CD14-positive monocyte (primary cell): ENCODE data around the gene ZBBX. TPM values are rescaled to one million over a fixed set of nuclear protein-coding genes. Genes with fewer than 3 reads are reported as not detected.

ENCODE experiments used
- DNase-seq, 3 donors: peaks; one replicate each; pipeline ENCODE4 v3.0.0-alpha.2; 2011 to 2022
- H2AFZ ChIP-seq: 2 replicates; pipeline ENCODE4 v1.6.0; 2012; ENCODE audit warnings: mild to moderate bottlenecking, low read depth, low read length, inconsistent platforms; ENCODE audit not compliant: insufficient read depth, poor library complexity, severe bottlenecking
- H3K27ac ChIP-seq, 2 donors: 1 replicate in 1 of 2; 2 replicates in 1 of 2; pipeline ENCODE4 v1.5.1; 2012 to 2013; ENCODE audit warnings: low read length in 2 of 2, control low read depth in 1 of 2, inconsistent platforms in 1 of 2, low read depth in 1 of 2, mild to moderate bottlenecking in 1 of 2
- H3K27me3 ChIP-seq, 2 donors: one replicate each; pipeline versions ENCODE4 v1.6.0 to v1.6.1; 2011 to 2013; ENCODE audit warnings: low read length in 2 of 2; ENCODE audit not compliant: control insufficient read depth in 2 of 2, insufficient read depth in 2 of 2
- H3K36me3 ChIP-seq, 2 donors: replicated peaks in 1 of 2; 1 replicate in 1 of 2; 2 replicates in 1 of 2; pipeline versions ENCODE4 v1.5.1 to v1.6.1; 2012 to 2013; ENCODE audit warnings: low read length in 2 of 2, control low read depth in 1 of 2, inconsistent platforms in 1 of 2, mild to moderate bottlenecking in 1 of 2; ENCODE audit not compliant: insufficient read depth in 2 of 2, control insufficient read depth in 1 of 2
- H3K4me1 ChIP-seq, 2 donors: 1 replicate in 1 of 2; 2 replicates in 1 of 2; pipeline versions ENCODE4 v1.5.1 to v1.6.1; 2012 to 2013; ENCODE audit warnings: low read length in 2 of 2, control low read depth in 1 of 2, inconsistent platforms in 1 of 2, mild to moderate bottlenecking in 1 of 2, moderate library complexity in 1 of 2; ENCODE audit not compliant: insufficient read depth in 2 of 2, control insufficient read depth in 1 of 2
- H3K4me2 ChIP-seq: replicated peaks from 2 replicates; pipeline ENCODE3; 2012; ENCODE audit warnings: low read length, moderate library complexity, mild to moderate bottlenecking; ENCODE audit not compliant: poor library complexity, severe bottlenecking; ENCODE audit errors: extremely low read depth
- H3K4me3 ChIP-seq, 3 experiments: fragments of 200-600 bp in 1 of 3; sonication (generic) in 1 of 3; replicated peaks in 1 of 3; 1 replicate in 2 of 3; 2 replicates in 1 of 3; pipeline ENCODE4 v1.5.1; 2011 to 2013; ENCODE audit warnings: low read length in 3 of 3, mild to moderate bottlenecking in 3 of 3, control low read depth in 2 of 3, low read depth in 2 of 3, inconsistent platforms in 1 of 3, moderate library complexity in 1 of 3
- H3K79me2 ChIP-seq: 2 replicates; pipeline ENCODE4 v1.6.0; 2012; ENCODE audit warnings: mild to moderate bottlenecking, control low read depth, inconsistent platforms, low read length, moderate library complexity; ENCODE audit not compliant: insufficient read depth
- H3K9ac ChIP-seq: 2 replicates; pipeline ENCODE4 v1.6.0; 2017; ENCODE audit warnings: low read length, mild to moderate bottlenecking; ENCODE audit not compliant: insufficient read depth, poor library complexity, severe bottlenecking
- H3K9me3 ChIP-seq, 2 donors: replicated peaks in 1 of 2; 1 replicate in 1 of 2; 2 replicates in 1 of 2; pipeline versions ENCODE4 v1.5.1 to v1.6.1; 2012 to 2013; ENCODE audit warnings: low read length in 2 of 2, control low read depth in 1 of 2; ENCODE audit not compliant: control insufficient read depth in 1 of 2, insufficient read depth in 1 of 2
- H4K20me1 ChIP-seq: 2 replicates; pipeline ENCODE4 v1.6.0; 2012; ENCODE audit warnings: mild to moderate bottlenecking, low read length, control low read depth, moderate library complexity; ENCODE audit not compliant: insufficient read depth
- H3K27ac Mint-ChIP-seq, 7 donors: one replicate each; pipeline ENCODE4 v1.8.0; 2020; ENCODE audit warnings: mild to moderate bottlenecking in 7 of 7, mixed read lengths in 7 of 7, moderate library complexity in 6 of 7, inconsistent platforms in 2 of 7
- H3K27me3 Mint-ChIP-seq, 3 donors: one replicate each; pipeline ENCODE4 v1.8.0; 2021 to 2022; ENCODE audit warnings: low read depth in 3 of 3, mild to moderate bottlenecking in 3 of 3, mixed read lengths in 3 of 3, moderate library complexity in 3 of 3, inconsistent platforms in 1 of 3
- H3K36me3 Mint-ChIP-seq, 2 donors: one replicate each; pipeline ENCODE4 v1.8.0; 2020; ENCODE audit warnings: mixed read lengths in 2 of 2, inconsistent platforms in 1 of 2, mild to moderate bottlenecking in 1 of 2
- H3K4me1 Mint-ChIP-seq: one replicate; pipeline ENCODE4 v1.8.0; 2020; ENCODE audit warnings: mild to moderate bottlenecking, mixed read lengths
- H3K4me3 Mint-ChIP-seq, 2 donors: one replicate each; pipeline ENCODE4 v1.8.0; 2020; ENCODE audit warnings: mild to moderate bottlenecking in 2 of 2, mixed read lengths in 2 of 2, moderate library complexity in 1 of 2
- H3K9me3 Mint-ChIP-seq, 7 donors: one replicate each; pipeline ENCODE4 v1.8.0; 2020 to 2022; ENCODE audit warnings: mixed read lengths in 7 of 7, mild to moderate bottlenecking in 6 of 7, moderate library complexity in 6 of 7, inconsistent platforms in 2 of 7
- WGBS: methylation state at CpG from one replicate; pipeline ENCODE4 v1.1.5; 2013; ENCODE audit warnings: missing lambda C conversion rate; ENCODE audit not compliant: insufficient coverage; 5-methylcytosine and 5-hydroxymethylcytosine counted together
- intact Hi-C, 2 donors: fragments of 100-400 bp; cut with micrococcal nuclease; formaldehyde crosslinking; loops; one replicate each; pipeline versions ENCODE4 v1.15.0 to v1.15.1; 2023
- polyA plus RNA-seq, 3 donors: library from polyadenylated mRNA; depleted of rRNA in 1 of 3; unstranded in 2 of 3; stranded (reverse) in 1 of 3; fragments of 300-500 nt in 2 of 3; fragments of >200 nt in 1 of 3; fragmentation: Illumina TruSeq in 2 of 3; gene quantifications; 1 replicate in 2 of 3; 2 replicates in 1 of 3; pipeline ENCODE4 v1.2.3, GENCODE V29; 2012 to 2021
- TF ChIP-seq, protein P1 (sequence below): fragments of 200-600 bp; IDR thresholded peaks from one replicate; pipeline ENCODE4 v1.8.0; 2022; ENCODE audit warnings: antibody characterized with exemption, mild to moderate bottlenecking

The ZBBX gene
- polyA plus RNA-seq, 3 donors: not detected

DNA sequence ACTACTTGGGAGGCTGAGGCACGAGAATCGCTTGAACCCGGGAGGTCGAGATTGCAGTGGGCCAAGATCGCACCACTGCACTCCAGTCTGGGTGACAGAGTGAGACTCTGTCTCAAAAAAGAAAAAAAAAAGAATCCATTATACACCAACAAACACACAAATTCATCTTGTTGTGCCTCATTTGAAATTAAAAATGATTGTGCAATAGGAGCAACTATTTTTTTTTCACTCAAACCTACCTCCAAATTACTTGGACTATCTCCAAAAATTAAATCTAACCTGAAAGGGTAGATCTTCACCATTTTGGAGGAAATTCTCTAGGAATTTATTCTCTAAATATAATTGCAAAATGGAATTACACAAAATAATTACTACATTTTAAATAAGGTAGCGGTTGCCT lies 4.6 kb downstream of the ZBBX start:
- Histone ChIP-seq H3K4me2 (no peak overlapping the region), H3K9ac (no peak overlapping the region), H3K4me1 (peaks cover 7% of the 10 kb centered on the region in 2 donors), H3K79me2 (no peaks in the 10 kb centered on the region), H2AFZ (no peak overlapping the region), H3K27ac (no peak overlapping the region), H3K36me3 (no peaks in the 10 kb centered on the region), H3K4me3 (no peak overlapping the region), H3K9me3 (no peaks in the 10 kb centered on the region), H4K20me1 (no peaks in the 10 kb centered on the region), H3K27me3 (peaks cover 3 to 8% of the 10 kb centered on the region in 2 donors)
- intact Hi-C loops: no loop called here
- TF ChIP-seq, protein P1, sequence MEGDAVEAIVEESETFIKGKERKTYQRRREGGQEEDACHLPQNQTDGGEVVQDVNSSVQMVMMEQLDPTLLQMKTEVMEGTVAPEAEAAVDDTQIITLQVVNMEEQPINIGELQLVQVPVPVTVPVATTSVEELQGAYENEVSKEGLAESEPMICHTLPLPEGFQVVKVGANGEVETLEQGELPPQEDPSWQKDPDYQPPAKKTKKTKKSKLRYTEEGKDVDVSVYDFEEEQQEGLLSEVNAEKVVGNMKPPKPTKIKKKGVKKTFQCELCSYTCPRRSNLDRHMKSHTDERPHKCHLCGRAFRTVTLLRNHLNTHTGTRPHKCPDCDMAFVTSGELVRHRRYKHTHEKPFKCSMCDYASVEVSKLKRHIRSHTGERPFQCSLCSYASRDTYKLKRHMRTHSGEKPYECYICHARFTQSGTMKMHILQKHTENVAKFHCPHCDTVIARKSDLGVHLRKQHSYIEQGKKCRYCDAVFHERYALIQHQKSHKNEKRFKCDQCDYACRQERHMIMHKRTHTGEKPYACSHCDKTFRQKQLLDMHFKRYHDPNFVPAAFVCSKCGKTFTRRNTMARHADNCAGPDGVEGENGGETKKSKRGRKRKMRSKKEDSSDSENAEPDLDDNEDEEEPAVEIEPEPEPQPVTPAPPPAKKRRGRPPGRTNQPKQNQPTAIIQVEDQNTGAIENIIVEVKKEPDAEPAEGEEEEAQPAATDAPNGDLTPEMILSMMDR: no peak
- no CpG with 5 or more reads among the region's 6 CpGs for WGBS
- Mint-ChIP-seq H3K4me3 (no peak overlapping the region), H3K27ac (no peak overlapping the region), H3K9me3 (peaks cover 0 to 4% (median 0%) of the 10 kb centered on the region in 7 donors), H3K27me3 (peaks cover 5 to 15% (median 5%) of the 10 kb centered on the region in 3 donors), H3K36me3 (no peaks in the 10 kb centered on the region), H3K4me1 (peaks cover 8% of the 10 kb centered on the region)
- no peak for DNase-seq

DNA sequence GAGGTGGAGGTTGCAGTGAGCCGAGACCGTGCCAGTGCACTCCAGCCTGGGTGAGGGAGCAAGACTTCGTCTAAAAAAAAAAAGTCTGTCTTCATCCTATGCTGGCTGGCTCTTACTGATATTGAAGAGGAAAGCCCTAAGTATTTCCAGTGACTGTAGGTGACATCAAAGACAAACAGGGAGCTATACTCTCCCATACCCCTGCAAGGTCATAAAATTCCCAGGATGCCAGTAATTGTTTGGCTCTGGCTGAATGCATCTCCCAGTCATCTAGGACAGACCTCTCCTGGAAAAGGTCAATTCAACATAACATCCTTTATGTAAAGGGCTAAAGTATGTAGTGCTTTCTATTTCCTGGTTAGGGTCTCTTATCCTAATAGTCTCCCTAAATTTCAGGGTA lies 8.0 kb downstream of the ZBBX start:
- H3K4me2 ChIP-seq: no peak overlapping the region
- H2AFZ ChIP-seq: no peak overlapping the region
- intact Hi-C loops: no loop called here
- H3K79me2 ChIP-seq: no peaks in the 10 kb centered on the region
- H3K27me3 Mint-ChIP-seq: peaks cover 0 to 3% (median 0%) of the 10 kb centered on the region in 3 donors
- H3K9ac ChIP-seq: no peak overlapping the region
- no peaks in the 10 kb centered on the region for H4K20me1 ChIP-seq
- TF ChIP-seq, protein P1: no peak
- H3K9me3 ChIP-seq: no peaks in the 10 kb centered on the region
- H3K27ac ChIP-seq: no peak overlapping the region
- no peak for DNase-seq
- H3K4me3 Mint-ChIP-seq: no peak overlapping the region
- H3K4me3 ChIP-seq: no peak overlapping the region
- H3K27me3 ChIP-seq: no peaks in the 10 kb centered on the region
- H3K9me3 Mint-ChIP-seq: peaks cover 0 to 4% (median 0%) of the 10 kb centered on the region in 7 donors
- H3K27ac Mint-ChIP-seq: no peak overlapping the region
- no peaks in the 10 kb centered on the region for H3K36me3 ChIP-seq
- H3K36me3 Mint-ChIP-seq: no peaks in the 10 kb centered on the region
- H3K4me1 ChIP-seq: no peaks in the 10 kb centered on the region
- WGBS: 93% methylated on average over 2 of the region's 3 CpGs
- no peaks in the 10 kb centered on the region for H3K4me1 Mint-ChIP-seq
